ACC112 (cell line): ENCODE results near the gene KRT4.

Source experiments
- H2AFZ ChIP-seq: fragments of 200-600 bp; sonication (generic); one replicate; pipeline ENCODE4 v1.6.0; 2017; ENCODE audit warnings: antibody characterized with exemption, low read length; ENCODE audit not compliant: unreplicated experiment
- H3K27ac ChIP-seq: fragments of 200-600 bp; sonication (generic); 2 replicates; pipeline ENCODE4 v1.5.1; 2014; ENCODE audit warnings: low read depth, mild to moderate bottlenecking, antibody characterized with exemption, low read length, moderate library complexity
- H3K27me3 ChIP-seq: fragments of 200-600 bp; sonication (generic); 2 replicates; pipeline ENCODE4 v1.6.1; 2014; ENCODE audit warnings: mild to moderate bottlenecking, antibody characterized with exemption, low read length, moderate library complexity, mixed read lengths; ENCODE audit not compliant: insufficient read depth
- H3K36me3 ChIP-seq: fragments of 200-600 bp; sonication (generic); 2 replicates; pipeline ENCODE4 v1.6.1; 2016; ENCODE audit warnings: mild to moderate bottlenecking, antibody characterized with exemption, low read length, moderate library complexity, mixed read lengths; ENCODE audit not compliant: insufficient read depth
- H3K4me1 ChIP-seq: fragments of 200-600 bp; sonication (generic); one replicate; pipeline ENCODE4 v1.6.1; 2016; ENCODE audit warnings: low read length, mixed read lengths; ENCODE audit not compliant: insufficient read depth, unreplicated experiment, control insufficient read depth
- H3K4me3 ChIP-seq: fragments of 200-600 bp; sonication (generic); 2 replicates; pipeline ENCODE4 v1.5.1; 2014; ENCODE audit warnings: mild to moderate bottlenecking, low read depth, low read length
- H3K79me2 ChIP-seq: fragments of 200-600 bp; sonication (generic); one replicate; pipeline ENCODE4 v1.6.0; 2016; ENCODE audit warnings: low read length; ENCODE audit not compliant: control insufficient read depth, unreplicated experiment, insufficient read depth

Gene KRT4

GRCh38 chr12:52778833-52779232 is 35.1 kb downstream of the KRT4 start:
- Histone ChIP-seq H3K4me1 (no peaks in the 10 kb centered on the region), H3K27ac (no peak overlapping the region), H3K79me2 (no peaks in the 10 kb centered on the region), H3K36me3 (no peaks in the 10 kb centered on the region), H3K27me3 (peaks cover 96% of the 10 kb centered on the region), H3K4me3 (no peak overlapping the region), H2AFZ (no peak overlapping the region)

- Histone ChIP-seq H3K4me1 (no peaks in the 10 kb centered on the region), H3K27me3 (peaks cover 99% of the 10 kb centered on the region), H3K27ac (no peak overlapping the region), H3K4me3 (no peak overlapping the region), H3K79me2 (no peaks in the 10 kb centered on the region), H3K36me3 (no peaks in the 10 kb centered on the region), H2AFZ (no peak overlapping the region)
These were observed 36.4 kb downstream of the KRT4 start for GRCh38 chr12:52777566-52777965.

DNA sequence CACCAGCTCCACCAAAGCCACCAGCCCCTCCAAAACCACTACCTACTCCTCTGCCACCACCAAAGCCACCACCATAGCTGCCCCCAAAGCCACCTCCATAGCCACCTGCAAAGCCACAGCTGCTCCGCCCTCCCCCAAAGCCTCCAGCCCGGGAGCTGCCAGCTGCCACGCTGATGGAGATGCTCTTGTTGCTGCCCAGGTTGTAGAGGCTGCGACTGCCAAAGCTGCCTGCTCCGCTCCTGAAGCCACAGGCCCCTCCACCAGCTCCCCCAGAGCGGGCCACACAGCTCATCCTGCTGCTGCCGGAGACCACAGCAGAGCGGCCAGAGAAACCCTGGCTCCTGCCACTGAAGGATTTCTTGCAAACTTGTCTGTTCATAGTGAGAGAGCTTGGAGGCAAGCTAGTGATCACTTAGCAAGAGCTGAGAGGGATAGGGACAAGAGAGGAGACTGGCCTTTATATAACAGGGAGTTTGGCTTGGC is 37.0 kb downstream of the KRT4 start, which contains the start of gene KRT76:
Gene KRT76 (minus strand): TSS at position 433 of the 483 bp plus-strand sequence. CDS start 54 bp downstream, at position 379.
- Histone ChIP-seq H3K4me3 (no peak within 1 kb of the TSS), H3K36me3 (no peaks in the 10 kb centered on the region), H3K27me3 (peaks cover 99% of the 10 kb centered on the region), H3K79me2 (no peaks in the 10 kb centered on the region), H2AFZ (no peak within 1 kb of the TSS), H3K4me1 (no peaks in the 10 kb centered on the region), H3K27ac (no peak within 1 kb of the TSS)

GRCh38 chr12:52776435-52776834 is 37.5 kb downstream of the KRT4 start:
- Histone ChIP-seq H3K27ac (no peak overlapping the region), H3K4me1 (no peaks in the 10 kb centered on the region), H2AFZ (no peak overlapping the region), H3K4me3 (no peak overlapping the region), H3K79me2 (no peaks in the 10 kb centered on the region), H3K27me3 (peaks cover 99% of the 10 kb centered on the region), H3K36me3 (no peaks in the 10 kb centered on the region)

GRCh38 chr12:52774629-52775250 is 39.2 kb downstream of the KRT4 start:
- Histone ChIP-seq H3K27ac (no peak overlapping the region), H3K4me3 (no peak overlapping the region), H3K36me3 (no peaks in the 10 kb centered on the region), H3K27me3 (peaks cover 99% of the 10 kb centered on the region), H3K79me2 (no peaks in the 10 kb centered on the region), H3K4me1 (no peaks in the 10 kb centered on the region), H2AFZ (no peak overlapping the region)

- H3K27me3 ChIP-seq = peaks cover 92% of the 10 kb centered on the region
- H3K79me2 ChIP-seq = no peaks in the 10 kb centered on the region
- H2AFZ ChIP-seq = no peak overlapping the region
- no peaks in the 10 kb centered on the region for H3K36me3 ChIP-seq
- no peaks in the 10 kb centered on the region for H3K4me1 ChIP-seq
- H3K27ac ChIP-seq = no peak overlapping the region
- H3K4me3 ChIP-seq = no peak overlapping the region
These were observed 41.1 kb downstream of the KRT4 start for GRCh38 chr12:52772772-52773171.

GRCh38 chr12:52772188-52772587 is 41.7 kb downstream of the KRT4 start:
- no peak overlapping the region for H2AFZ ChIP-seq
- no peak overlapping the region for H3K4me3 ChIP-seq
- H3K27ac ChIP-seq = no peak overlapping the region
- H3K79me2 ChIP-seq = no peaks in the 10 kb centered on the region
- peaks cover 92% of the 10 kb centered on the region for H3K27me3 ChIP-seq
- no peaks in the 10 kb centered on the region for H3K36me3 ChIP-seq
- H3K4me1 ChIP-seq = no peaks in the 10 kb centered on the region

GRCh38 chr12:52771505-52771904 is 42.4 kb downstream of the KRT4 start:
- no peaks in the 10 kb centered on the region for H3K36me3 ChIP-seq
- H3K4me1 ChIP-seq = no peaks in the 10 kb centered on the region
- peaks cover 92% of the 10 kb centered on the region for H3K27me3 ChIP-seq
- H2AFZ ChIP-seq = no peak overlapping the region
- no peak overlapping the region for H3K27ac ChIP-seq
- H3K4me3 ChIP-seq = no peak overlapping the region
- no peaks in the 10 kb centered on the region for H3K79me2 ChIP-seq

- Histone ChIP-seq H3K4me3 (no peak overlapping the region), H3K79me2 (no peaks in the 10 kb centered on the region), H3K4me1 (no peaks in the 10 kb centered on the region), H3K36me3 (no peaks in the 10 kb centered on the region), H2AFZ (no peak overlapping the region), H3K27me3 (peaks cover 92% of the 10 kb centered on the region), H3K27ac (no peak overlapping the region)
These were observed 42.8 kb downstream of the KRT4 start for GRCh38 chr12:52771088-52771487.

DNA sequence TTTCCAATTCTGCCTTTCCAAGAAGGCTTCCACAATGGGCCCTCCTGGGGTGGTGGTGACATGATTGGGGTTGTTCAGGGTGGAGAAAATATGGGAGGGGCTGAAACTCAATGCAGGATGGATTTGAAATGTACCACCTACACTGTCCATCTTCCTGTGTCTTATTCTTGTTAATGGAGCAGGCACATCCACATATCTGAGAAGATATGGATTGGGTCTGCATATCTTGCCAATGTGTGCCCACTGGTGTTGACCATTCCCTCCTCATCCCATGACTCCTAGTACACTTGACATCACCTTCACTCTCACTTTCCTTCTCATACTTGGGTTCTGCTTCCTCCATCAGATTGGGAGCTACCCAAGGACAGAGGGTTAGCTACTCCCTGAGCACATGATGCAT is 44.0 kb downstream of the KRT4 start:
- Histone ChIP-seq H3K27ac (no peak overlapping the region), H3K4me1 (no peaks in the 10 kb centered on the region), H2AFZ (no peak overlapping the region), H3K79me2 (no peaks in the 10 kb centered on the region), H3K36me3 (no peaks in the 10 kb centered on the region), H3K4me3 (no peak overlapping the region), H3K27me3 (peaks cover 87% of the 10 kb centered on the region)

GRCh38 chr12:52769354-52769753 is 44.6 kb downstream of the KRT4 start:
- Histone ChIP-seq H3K27me3 (peaks cover 87% of the 10 kb centered on the region), H3K4me1 (no peaks in the 10 kb centered on the region), H3K36me3 (no peaks in the 10 kb centered on the region), H2AFZ (no peak overlapping the region), H3K79me2 (no peaks in the 10 kb centered on the region), H3K27ac (no peak overlapping the region), H3K4me3 (no peak overlapping the region)
